Activated T-cell treated with anti-CD3 and anti-CD28 coated beads, Interleukin-2, amount 50 U/mL, for 1 hour (primary cell): ENCODE data around the gene PRDM16.

ENCODE experiments used
- DNase-seq: peaks from one replicate; pipeline ENCODE4 v3.0.0-alpha.2; 2020

The PRDM16 gene

GRCh38 chr1:3457910-3458883 is 389.2 kb downstream of the PRDM16 start:
- no peak for DNase-seq

- DNase-seq: no peak
These were observed 390.3 kb downstream of the PRDM16 start for GRCh38 chr1:3459051-3459908.

GRCh38 chr1:3459940-3460671 is 391.1 kb downstream of the PRDM16 start:
- DNase-seq: no peak

- no peak for DNase-seq
These were observed 391.7 kb downstream of the PRDM16 start for GRCh38 chr1:3460672-3461131.

- DNase-seq: no peak
These were observed 392.4 kb downstream of the PRDM16 start for GRCh38 chr1:3461238-3461933.

- no peak for DNase-seq
These were observed 392.9 kb downstream of the PRDM16 start for GRCh38 chr1:3461934-3462275.

GRCh38 chr1:3462356-3463012 is 393.5 kb downstream of the PRDM16 start:
- no peak for DNase-seq

GRCh38 chr1:3463013-3463385 is 394.0 kb downstream of the PRDM16 start:
- no peak for DNase-seq

GRCh38 chr1:3463408-3463863 is 394.4 kb downstream of the PRDM16 start:
- no peak for DNase-seq

GRCh38 chr1:3463891-3464648 is 395.1 kb downstream of the PRDM16 start:
- DNase-seq: no peak

GRCh38 chr1:3464649-3465025 is 395.6 kb downstream of the PRDM16 start:
- DNase-seq: no peak

GRCh38 chr1:3465091-3465934 is 396.3 kb downstream of the PRDM16 start:
- no peak for DNase-seq

- DNase-seq: no peak
These were observed 396.9 kb downstream of the PRDM16 start for GRCh38 chr1:3465935-3466321.

- DNase-seq: no peak
These were observed 397.5 kb downstream of the PRDM16 start for GRCh38 chr1:3466366-3467075.

- no peak for DNase-seq
These were observed 398.4 kb downstream of the PRDM16 start for GRCh38 chr1:3467096-3468036.

- no peak for DNase-seq
These were observed 399.5 kb downstream of the PRDM16 start for GRCh38 chr1:3468236-3469103.
